PC-9 (cell line): ENCODE data around the gene ZFPM1. TPM values are rescaled to one million over a fixed set of nuclear protein-coding genes. Genes with fewer than 3 reads are reported as not detected.

ENCODE experiments used
- BruUV-seq: library from RNA; stranded (reverse); fragments of 400-500 nt; replicated peaks from 2 replicates; lab custom pipeline; 2021; lab: Mats Ljungman, UMichigan
- CTCF ChIA-PET: fragments of 300-600 bp; sonication (Branson Sonifier 250); formaldehyde crosslinking; loops from one replicate; lab custom pipeline; 2022; ENCODE audit warnings: antibody characterized with exemption; lab: Charles Lee
- POLR2A ChIA-PET: fragments of 300-600 bp; sonication (Branson Sonifier 250); formaldehyde crosslinking; loops from one replicate; lab custom pipeline; 2022; ENCODE audit warnings: antibody characterized with exemption; ENCODE audit not compliant: unreplicated experiment; lab: Charles Lee
- DNase-seq, 2 experiments: peaks; one replicate each; pipeline versions ENCODE4 v3.0.0 to v3.0.0-alpha.2; 2015 to 2022; ENCODE audit warnings: mixed read lengths in 1 of 2
- H2AFZ ChIP-seq: fragments of 200-600 bp; sonication (generic); 2 replicates; pipeline ENCODE4 v1.8.1; 2017; ENCODE audit warnings: antibody characterized with exemption
- H3F3A ChIP-seq: fragments of 200-600 bp; sonication (generic); 2 replicates; pipeline ENCODE4 v1.8.1; 2017; ENCODE audit warnings: antibody characterized with exemption, mild to moderate bottlenecking, low read depth; ENCODE audit not compliant: insufficient read depth
- H3K27ac ChIP-seq: fragments of 200-600 bp; sonication (generic); 2 replicates; pipeline ENCODE4 v1.6.1; 2016; ENCODE audit warnings: mixed run types
- H3K27me3 ChIP-seq: fragments of 200-600 bp; sonication (generic); 2 replicates; pipeline ENCODE4 v1.6.1; 2016; ENCODE audit warnings: low read depth, mixed run types; ENCODE audit not compliant: insufficient read depth
- H3K36me3 ChIP-seq: fragments of 200-600 bp; sonication (generic); 2 replicates; pipeline ENCODE4 v1.6.1; 2016; ENCODE audit warnings: low read depth, mixed run types
- H3K4me1 ChIP-seq: fragments of 200-600 bp; sonication (generic); replicated peaks from 2 replicates; pipeline ENCODE4 v1.6.1; 2016; ENCODE audit warnings: mixed run types; ENCODE audit not compliant: insufficient read depth
- H3K4me2 ChIP-seq: fragments of 200-600 bp; sonication (generic); 2 replicates; pipeline ENCODE4 v1.6.1; 2017; ENCODE audit warnings: mixed run types
- H3K4me3 ChIP-seq: fragments of 200-600 bp; sonication (generic); 2 replicates; pipeline ENCODE4 v1.6.1; 2016; ENCODE audit warnings: mixed run types
- H3K79me2 ChIP-seq: fragments of 200-600 bp; sonication (generic); 2 replicates; pipeline ENCODE4 v1.6.1; 2017; ENCODE audit warnings: low read depth, mixed run types
- H3K9me2 ChIP-seq: fragments of 200-600 bp; sonication (generic); 2 replicates; pipeline ENCODE4 v1.8.1; 2017; ENCODE audit warnings: mild to moderate bottlenecking; ENCODE audit not compliant: insufficient read depth
- H3K9me3 ChIP-seq: fragments of 200-600 bp; sonication (generic); 2 replicates; pipeline ENCODE4 v1.8.1; 2016; ENCODE audit warnings: low read depth; ENCODE audit not compliant: insufficient read depth
- H4K20me1 ChIP-seq: fragments of 200-600 bp; sonication (generic); 2 replicates; pipeline ENCODE4 v1.8.1; 2017; ENCODE audit not compliant: insufficient read depth
- CTCF ChIP-seq: fragments of 200-600 bp; sonication (generic); conservative IDR thresholded peaks from 2 replicates; pipeline ENCODE4 v1.6.1; 2017; ENCODE audit warnings: mixed run types, antibody characterized with exemption, mild to moderate bottlenecking, moderate library complexity
- EZH2 ChIP-seq: fragments of 200-600 bp; sonication (generic); IDR thresholded peaks from 2 replicates; pipeline ENCODE4 v1.8.0; 2017; ENCODE audit warnings: antibody characterized with exemption, low read depth
- intact Hi-C: fragments of 100-400 bp; cut with micrococcal nuclease; formaldehyde crosslinking; loops from one replicate; pipeline ENCODE4 v1.10.0; 2022; ENCODE audit not compliant: unreplicated experiment
- total RNA-seq: library from RNA; stranded (reverse); gene quantifications from 2 replicates; pipeline ENCODE4 v1.2.3, GENCODE V29; 2021

Gene ZFPM1
- total RNA-seq, 1 experiment from 2014 or later, result 19.7 TPM

- H2AFZ ChIP-seq, result no peak overlapping the region
These were observed 20.8 kb downstream of the ZFPM1 start for GRCh38 chr16:88473666-88474534.

DNA sequence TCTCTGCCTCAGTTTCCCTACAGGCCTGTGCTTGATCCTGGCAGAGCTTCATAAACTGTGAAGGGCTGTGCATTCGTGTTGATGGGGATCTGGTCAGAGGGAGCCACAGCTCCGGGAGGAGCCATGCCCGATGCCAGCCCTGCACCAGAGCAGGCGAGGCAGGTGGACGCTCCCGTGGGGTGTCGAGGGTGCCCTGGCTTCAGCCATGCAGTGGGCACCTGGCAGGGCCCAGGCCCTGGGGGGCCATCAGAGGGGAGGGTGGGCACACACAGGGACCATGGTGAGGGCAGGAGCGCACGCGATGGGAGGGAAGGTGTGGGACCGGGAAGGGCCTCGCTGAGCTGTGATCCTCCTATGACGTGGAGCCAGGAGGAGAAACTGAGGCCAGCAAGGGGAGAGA is 22.0 kb downstream of the ZFPM1 start:
- Histone ChIP-seq H3K9me3 (no peaks in the 10 kb centered on the region), H3K9me2 (no peaks in the 10 kb centered on the region), H3K4me2 (no peak overlapping the region), H2AFZ (no peak overlapping the region), H3K4me1 (no peaks in the 10 kb centered on the region), H3K79me2 (no peaks in the 10 kb centered on the region), H3K36me3 (no peaks in the 10 kb centered on the region), H3K4me3 (no peak overlapping the region), H3K27ac (no peak overlapping the region), H3K27me3 (no peaks in the 10 kb centered on the region), H4K20me1 (peaks cover 23% of the 10 kb centered on the region), H3F3A (no peaks in the 10 kb centered on the region)
- intact Hi-C loops, result no loop called here
- CTCF ChIA-PET, result no interaction called here
- DNase-seq, result no peak
- TF ChIP-seq EZH2 (no peak), CTCF (no peak)
- POLR2A ChIA-PET, result no interaction called here
- no TSS peak for BruUV-seq

More at GRCh38 chr16:88473666-88474534, 20.8 kb downstream of the ZFPM1 start:
- intact Hi-C loops, result no loop called here
- H3K4me1 ChIP-seq, result no peaks in the 10 kb centered on the region
- H3K9me3 ChIP-seq, result no peaks in the 10 kb centered on the region
- ChIA-PET CTCF (no interaction called here), POLR2A (no interaction called here)
- peaks cover 29% of the 10 kb centered on the region for H4K20me1 ChIP-seq
- TF ChIP-seq CTCF (no peak), EZH2 (no peak)
- H3K4me3 ChIP-seq, result no peak overlapping the region
- no peaks in the 10 kb centered on the region for H3K79me2 ChIP-seq
- no peak overlapping the region for H3K27ac ChIP-seq
- no peak for DNase-seq
- no peaks in the 10 kb centered on the region for H3K36me3 ChIP-seq
- H3F3A ChIP-seq, result no peaks in the 10 kb centered on the region
- no peaks in the 10 kb centered on the region for H3K9me2 ChIP-seq
- H3K4me2 ChIP-seq, result no peak overlapping the region
- H3K27me3 ChIP-seq, result no peaks in the 10 kb centered on the region
- no TSS peak for BruUV-seq

- Histone ChIP-seq H3K4me1 (no peaks in the 10 kb centered on the region), H3K4me2 (no peak overlapping the region), H3K79me2 (no peaks in the 10 kb centered on the region), H3F3A (no peaks in the 10 kb centered on the region), H3K9me3 (no peaks in the 10 kb centered on the region), H3K4me3 (no peak overlapping the region), H3K27me3 (no peaks in the 10 kb centered on the region), H3K36me3 (no peaks in the 10 kb centered on the region), H2AFZ (no peak overlapping the region), H4K20me1 (peaks cover 28% of the 10 kb centered on the region), H3K9me2 (no peaks in the 10 kb centered on the region), H3K27ac (no peak overlapping the region)
- ChIA-PET CTCF (no interaction called here), POLR2A (no interaction called here)
- DNase-seq, result no peak
- intact Hi-C loops, result no loop called here
- no TSS peak for BruUV-seq
- TF ChIP-seq EZH2 (no peak), CTCF (no peak)
These were observed 23.1 kb downstream of the ZFPM1 start for GRCh38 chr16:88476203-88476602.
